OCI-M1 (cell line): ENCODE measurements around the gene SRSF6.
"Not testable (repeated sequence)": the region's sequence is repeated elsewhere in the genome, so short reads cannot be mapped to it uniquely, and the experiment has no call there.

Experiments used
- DNase-seq: peaks from one replicate; lab custom pipeline; 2025; lab: John Stamatoyannopoulos, UW

Gene SRSF6

DNA sequence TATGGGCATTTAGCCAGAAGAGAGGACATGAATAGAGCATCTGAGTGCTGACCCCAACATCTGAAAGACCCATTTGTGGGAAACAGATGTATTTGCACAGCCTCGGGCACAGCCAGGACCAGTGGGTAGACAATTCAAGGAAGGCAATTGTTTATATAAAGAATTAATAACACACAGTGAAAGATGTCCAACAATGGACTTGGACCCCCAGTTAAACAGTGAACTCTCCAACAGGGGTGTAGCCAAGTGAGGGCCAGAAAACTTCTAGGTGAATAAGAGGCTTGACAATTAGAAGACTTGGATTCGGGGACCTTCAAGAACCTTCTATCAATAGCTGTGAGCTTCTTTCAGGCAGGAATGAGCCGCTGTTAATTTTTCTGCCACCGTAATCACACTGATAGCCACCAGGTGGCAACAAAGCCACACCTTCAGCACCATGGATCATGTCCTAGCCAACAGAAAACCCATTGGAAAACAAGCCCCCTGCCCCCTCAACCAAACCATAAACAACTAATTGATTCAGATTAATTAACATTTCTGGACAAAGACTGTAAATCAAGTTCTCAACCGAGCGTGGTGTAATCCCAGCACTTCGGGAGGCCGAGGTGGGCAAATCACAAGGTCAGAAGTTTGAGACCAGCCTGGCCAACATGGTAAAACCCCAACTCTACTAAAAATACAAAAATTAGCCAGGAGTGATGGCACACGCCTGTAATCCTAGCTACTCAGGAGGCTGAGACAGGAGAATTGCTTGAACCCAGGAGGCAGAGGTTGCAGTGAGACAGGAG is 8.8 kb upstream of the SRSF6 start:
- DNase-seq = peak; percentile 74

GRCh38 chr20:43450841-43451799 is 6.6 kb upstream of the SRSF6 start:
- DNase-seq = peak; percentile 44

- DNase-seq = no peak
Measured at GRCh38 chr20:43452404-43453126, 5.1 kb upstream of the SRSF6 start.

- DNase-seq = not testable (repeated sequence)
Measured at GRCh38 chr20:43456252-43456651, 1.4 kb upstream of the SRSF6 start.

GRCh38 chr20:43456809-43457639 is 672 bp upstream of the SRSF6 start:
- peak; percentile 94 for DNase-seq

DNA sequence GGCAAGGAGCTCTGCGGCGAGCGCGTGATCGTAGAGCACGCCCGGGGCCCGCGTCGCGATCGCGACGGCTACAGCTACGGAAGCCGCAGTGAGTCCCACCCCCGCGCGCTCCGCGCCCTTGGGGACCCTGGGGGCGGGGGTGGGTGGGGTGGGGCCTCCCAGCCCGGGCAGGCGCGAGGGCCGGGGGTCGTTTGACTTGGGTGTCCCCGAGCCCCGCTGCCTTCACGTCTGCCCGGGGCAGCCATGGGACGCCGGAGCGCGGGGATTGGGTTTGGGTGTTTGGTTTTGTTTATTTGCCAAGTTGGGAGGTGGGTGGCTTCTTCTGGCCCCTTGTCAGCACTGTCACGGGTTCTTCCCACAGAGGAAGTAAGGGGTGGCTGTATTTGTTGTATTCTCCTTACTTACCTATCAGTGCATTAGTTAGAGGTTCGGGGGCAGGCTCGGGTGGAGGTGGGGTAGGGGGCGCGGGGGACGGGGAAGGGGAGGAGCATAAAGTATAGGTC is 777 bp downstream of the SRSF6 start:
- peak; percentile 80 for DNase-seq

DNA sequence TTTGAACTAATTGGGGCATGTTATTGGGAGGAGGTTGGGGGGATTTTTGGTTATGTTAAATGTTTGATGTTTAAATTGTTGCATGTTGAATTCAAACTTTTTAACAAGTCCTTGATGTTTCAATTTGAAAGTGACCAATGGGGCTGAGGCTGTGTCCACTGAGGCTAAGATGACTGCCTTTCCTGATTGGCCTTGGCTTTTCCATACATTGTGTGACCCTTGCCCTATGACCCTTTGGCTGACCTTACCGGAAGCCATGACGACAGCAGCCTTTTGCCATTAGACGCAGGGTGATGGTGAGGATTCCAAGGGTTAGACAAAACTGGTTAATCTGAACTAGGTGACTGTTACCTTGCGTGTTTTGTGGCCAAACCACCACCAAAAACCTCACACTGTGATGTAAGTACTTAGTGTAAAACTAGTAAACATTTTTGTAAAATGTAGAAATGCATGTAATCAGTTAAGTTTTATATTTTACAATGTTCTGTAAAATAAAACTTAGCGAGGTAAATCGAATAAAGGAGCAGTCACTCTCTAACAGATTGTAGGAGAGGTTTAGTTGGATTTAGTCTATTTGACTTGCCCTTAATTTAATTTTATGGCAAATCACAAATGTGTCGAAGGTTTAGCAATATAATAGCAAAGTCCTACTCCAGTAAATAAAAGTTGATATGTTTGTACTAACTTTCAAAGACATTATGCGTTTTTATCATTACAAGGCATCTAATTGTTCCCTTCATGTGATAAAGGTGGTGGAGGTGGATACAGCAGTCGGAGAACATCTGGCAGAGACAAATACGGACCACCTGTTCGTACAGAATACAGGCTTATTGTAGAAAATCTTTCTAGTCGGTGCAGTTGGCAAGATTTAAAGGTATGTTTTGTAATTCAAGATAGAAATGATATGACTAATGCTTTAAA is 1.6 kb downstream of the SRSF6 start:
- no peak for DNase-seq

- DNase-seq = no peak
Measured at GRCh38 chr20:43460172-43460829, 2.6 kb downstream of the SRSF6 start.

DNA sequence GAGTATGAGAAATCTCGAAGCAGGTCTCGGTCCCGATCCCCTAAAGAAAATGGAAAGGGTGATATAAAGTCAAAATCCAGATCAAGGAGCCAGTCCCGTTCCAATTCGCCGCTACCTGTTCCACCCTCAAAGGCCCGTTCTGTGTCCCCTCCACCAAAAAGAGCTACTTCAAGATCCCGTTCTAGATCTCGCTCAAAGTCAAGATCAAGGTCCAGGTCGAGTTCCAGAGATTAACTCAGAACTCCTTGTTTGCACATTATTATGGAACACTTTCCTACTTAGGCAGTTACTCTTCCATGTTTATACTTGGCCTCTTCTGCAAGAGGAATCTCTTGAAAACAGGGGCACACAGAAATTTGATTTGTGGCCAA is 3.1 kb downstream of the SRSF6 start:
- no peak for DNase-seq

GRCh38 chr20:43461894-43462659 is 4.4 kb downstream of the SRSF6 start:
- no peak for DNase-seq

- no peak for DNase-seq
Measured at GRCh38 chr20:43462660-43463526, 5.2 kb downstream of the SRSF6 start.

DNA sequence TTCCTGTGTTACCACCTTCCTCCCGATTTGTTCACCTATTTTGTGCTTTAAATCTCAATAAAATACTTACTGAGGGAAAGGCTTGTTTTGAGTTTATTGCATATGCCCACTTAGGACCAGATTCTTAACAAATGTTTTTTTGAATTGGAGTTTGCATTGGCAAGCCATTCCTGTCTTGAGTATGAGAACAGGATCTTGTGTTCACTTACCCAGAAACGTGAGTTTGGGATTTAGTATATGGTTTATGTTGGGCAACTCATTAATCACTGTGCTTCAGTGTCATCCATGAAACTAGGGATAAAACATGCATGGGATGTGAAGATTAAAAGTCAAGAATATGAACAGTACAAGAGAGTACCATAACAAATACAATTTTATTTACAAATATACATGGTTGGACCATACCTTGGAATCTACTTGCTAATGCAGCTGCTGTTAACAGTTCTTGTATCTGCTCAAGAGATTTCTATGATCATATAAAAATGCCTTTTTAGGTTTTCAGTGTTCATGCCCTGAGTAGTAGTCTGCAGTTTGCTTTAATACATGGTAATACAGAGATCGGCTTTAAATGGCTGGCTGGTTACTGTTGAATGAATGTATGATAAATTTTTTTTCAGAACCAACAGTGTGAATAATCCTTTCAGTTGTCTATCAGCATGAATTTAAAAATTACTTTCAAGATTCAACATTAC is 6.0 kb downstream of the SRSF6 start:
- no peak for DNase-seq

DNA sequence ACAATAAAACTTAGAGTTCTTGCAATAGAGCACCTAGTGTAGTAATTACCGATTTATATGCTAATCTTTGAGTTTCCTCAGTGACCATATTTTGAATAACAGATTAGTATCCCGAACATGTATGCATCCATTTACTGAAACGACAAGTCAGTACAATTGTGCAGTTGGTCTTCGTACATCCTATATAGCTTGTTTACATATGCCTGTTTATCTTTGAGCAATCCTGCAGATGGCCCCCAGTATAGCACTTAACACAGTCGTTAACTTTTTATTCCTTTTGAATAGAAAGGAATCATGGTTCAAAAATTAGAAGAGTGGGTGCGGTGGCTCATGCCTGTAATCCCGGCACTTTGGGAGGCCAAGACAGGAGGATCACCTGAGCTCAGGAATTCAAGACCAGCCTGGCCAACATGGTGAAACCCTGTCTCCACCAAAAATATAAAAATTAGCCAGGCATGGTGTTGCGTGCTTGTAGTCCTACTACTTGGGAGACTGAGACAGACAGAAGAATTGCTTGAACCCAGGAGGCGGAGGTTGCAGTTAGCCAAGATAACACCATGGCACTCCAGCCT is 6.6 kb downstream of the SRSF6 start:
- DNase-seq = no peak

- DNase-seq = no peak
Measured at GRCh38 chr20:43465625-43465943, 7.9 kb downstream of the SRSF6 start.

DNA sequence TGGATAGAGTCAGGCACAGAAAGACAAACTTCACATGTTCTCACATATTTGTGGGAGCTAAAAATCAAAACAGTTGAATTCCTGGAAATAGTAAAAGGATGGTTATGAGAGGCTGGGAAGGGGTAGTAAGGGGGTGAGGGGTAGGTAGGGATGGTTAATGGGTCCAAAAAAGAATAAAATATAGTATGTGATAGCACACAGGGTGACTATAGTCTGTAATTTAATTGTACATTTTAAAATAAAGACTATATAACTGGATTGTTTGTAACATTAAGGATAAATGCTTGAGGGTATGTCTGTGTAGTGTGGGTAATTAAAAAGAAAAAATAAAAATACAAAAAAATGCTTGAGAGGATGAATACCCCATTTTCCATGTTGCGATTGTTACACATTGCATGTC is 9.9 kb downstream of the SRSF6 start:
- DNase-seq = no peak

- no peak for DNase-seq
Measured at GRCh38 chr20:43472671-43473380, 15.1 kb downstream of the SRSF6 start.

GRCh38 chr20:43473381-43473704 is 15.6 kb downstream of the SRSF6 start:
- DNase-seq = no peak
